GM19239 (cell line): ENCODE data around the gene PRPF31.

Experiments
- DNase-seq: peaks from one replicate; pipeline ENCODE4 v3.0.0; 2011; ENCODE audit warnings: low spot score; ENCODE audit not compliant: insufficient read length
- FAIRE-seq: peaks from 2 replicates; lab custom pipeline; 2011; peaks lifted over from hg19 to GRCh38; lab: Jason Lieb, UNC

PRPF31 gene

DNA sequence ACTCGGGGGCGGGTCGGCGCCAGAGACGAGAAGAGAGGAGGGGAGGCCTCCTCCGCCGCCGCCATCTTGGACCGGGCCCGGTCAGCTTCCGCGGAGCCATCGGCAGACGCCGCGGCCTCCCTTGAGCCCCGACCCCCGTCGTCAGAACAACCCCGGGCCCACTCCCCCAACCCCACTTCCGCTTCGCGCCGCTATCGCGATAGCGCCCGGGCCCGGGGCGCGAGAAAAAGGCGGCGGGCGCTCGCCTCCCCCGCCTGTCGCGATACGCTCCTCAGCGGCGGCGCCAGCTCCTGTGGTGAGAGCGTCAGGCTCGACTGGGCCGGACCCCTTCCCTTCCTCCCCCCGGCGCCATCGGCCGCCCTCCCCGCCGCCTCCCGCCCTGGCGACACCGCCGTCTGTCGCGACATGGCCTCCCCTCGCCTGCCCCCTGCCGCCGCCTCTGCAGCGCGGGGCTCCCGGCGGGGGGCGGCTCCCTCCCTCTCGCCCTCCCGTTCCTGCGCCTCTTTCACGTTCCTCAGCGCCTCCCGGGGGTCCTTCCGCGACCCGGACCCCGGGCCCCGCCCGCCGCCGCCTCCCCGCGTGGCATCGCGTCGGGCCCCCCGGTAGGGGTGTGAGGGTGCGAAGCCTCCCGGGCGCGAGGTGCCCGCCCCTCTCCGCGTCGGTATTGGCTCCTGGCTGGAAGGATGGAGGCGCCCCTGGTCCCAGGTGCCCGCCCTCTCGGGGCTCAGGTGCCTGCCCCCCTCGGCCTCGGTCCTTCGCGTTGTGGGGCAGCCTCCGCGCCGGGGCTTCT lies 22.3 kb downstream of the PRPF31 start, which contains the start of gene CNOT3:
CNOT3 (plus strand) TSS at position 64 of the 790 bp plus-strand sequence. CDS start 5,217 bp downstream, outside the sequence.
- no peak for FAIRE-seq
- no peak for DNase-seq

DNA sequence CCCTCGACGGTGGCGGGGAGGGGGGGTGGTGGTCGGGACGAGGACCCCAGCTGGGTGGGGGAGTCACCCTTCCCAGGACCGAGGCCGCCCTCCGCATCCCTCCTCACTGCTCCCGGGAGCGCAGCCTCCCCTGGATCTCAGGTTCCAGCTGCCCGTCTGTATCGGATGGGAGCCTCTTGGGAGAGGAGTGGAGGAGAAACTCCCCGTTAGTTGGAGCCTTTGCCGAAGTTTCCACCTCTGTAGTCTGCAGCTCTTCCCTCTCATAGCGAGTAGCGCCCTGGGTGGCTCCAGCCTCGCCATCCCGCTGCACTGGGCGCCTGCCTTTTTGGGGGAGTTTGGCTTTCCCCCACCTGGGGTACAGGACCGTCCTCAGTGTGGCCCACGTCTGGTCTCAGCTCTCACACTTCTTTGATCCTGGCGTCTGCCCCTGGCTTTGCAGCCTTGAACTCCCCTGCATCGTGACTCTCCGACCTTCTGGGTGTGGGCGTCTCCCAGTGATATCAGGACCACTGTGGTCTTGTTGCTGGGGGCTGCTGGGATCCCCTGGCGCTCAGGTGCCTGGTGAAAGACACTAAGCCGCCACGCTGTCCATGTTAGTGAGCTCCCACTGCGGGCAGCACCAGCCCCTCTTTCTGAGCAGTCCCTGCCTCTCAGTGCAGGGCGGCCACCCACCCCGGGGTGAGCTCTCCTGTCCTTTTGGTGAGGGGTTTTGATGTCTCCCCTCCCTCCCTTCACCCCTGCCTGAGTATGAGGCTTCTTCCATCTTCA lies 23.1 kb downstream of the PRPF31 start:
- no peak for DNase-seq
- FAIRE-seq: no peak

DNA sequence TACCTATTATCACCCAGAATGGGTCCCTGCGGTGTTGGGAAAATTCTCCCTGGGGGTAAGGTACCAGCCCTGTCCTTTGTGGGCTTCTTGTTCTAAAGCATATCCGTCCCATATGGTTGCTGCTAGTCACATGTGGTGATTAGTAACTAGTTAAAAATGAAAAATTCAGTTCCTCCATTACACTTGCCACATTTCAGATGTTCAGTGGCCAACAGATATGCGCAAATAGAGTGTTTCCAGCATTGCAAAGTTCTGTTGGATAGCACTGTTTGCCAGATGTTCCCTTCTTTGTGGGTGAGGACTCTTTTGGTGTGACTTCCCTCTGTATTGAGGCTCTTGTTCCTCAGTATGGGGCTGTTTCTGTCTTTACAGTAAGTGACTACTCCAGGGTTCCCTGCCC lies 25.8 kb downstream of the PRPF31 start:
- FAIRE-seq (no peak), DNase-seq (no peak)

DNA sequence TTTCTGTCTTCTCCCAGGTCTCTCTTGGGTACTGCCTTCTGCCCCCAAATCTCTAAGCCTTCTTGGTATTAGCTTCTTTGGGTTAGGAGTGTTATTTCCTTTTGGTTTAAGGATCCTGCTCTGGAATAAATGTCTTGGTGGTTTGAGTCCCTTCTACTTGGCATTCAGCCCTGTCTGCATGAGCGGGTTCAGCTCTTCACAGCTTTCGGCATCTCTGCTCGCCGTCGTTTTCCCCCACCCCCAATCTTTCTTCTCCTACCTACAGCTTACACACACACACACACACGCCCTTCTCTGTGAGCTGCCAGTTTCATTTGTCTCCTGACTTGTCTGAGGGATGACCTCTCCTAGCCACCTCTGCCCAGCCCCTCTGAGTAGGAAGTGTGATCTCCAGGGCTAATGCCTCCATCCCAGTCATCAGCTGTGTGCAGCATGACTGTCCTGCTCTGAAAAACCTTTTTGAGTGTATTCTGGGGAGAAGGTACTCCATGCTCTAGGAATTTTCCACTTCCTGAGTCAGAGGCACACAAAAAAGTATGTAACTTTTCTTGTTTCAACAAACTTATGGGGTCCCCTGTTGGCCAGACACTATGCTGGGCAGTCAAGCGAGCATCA lies 26.7 kb downstream of the PRPF31 start:
- FAIRE-seq (no peak), DNase-seq (no peak)

DNA sequence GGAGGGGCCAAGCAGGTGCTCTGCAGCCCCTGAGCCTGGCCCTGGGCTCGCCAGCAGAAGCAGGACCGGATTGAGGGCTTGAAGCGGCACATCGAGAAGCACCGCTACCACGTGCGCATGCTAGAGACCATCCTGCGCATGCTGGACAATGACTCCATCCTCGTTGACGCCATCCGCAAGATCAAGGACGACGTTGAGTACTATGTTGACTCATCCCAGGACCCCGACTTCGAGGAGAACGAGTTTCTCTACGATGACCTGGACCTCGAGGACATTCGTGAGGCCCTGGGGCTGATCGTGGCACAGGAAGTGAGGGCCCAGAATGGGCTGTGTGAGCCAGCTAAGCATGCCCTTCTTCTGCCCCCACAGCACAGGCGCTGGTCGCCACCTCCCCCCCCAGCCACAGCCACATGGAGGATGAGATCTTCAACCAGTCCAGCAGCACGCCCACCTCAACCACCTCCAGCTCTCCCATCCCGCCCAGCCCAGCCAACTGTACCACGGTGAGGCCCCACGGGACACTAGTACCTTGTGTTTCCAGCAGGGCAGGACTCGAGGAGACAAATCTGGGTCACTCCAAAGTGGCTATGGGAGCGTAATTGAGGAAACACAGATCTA lies 30.1 kb downstream of the PRPF31 start:
- DNase-seq (no peak), FAIRE-seq (no peak)

DNA sequence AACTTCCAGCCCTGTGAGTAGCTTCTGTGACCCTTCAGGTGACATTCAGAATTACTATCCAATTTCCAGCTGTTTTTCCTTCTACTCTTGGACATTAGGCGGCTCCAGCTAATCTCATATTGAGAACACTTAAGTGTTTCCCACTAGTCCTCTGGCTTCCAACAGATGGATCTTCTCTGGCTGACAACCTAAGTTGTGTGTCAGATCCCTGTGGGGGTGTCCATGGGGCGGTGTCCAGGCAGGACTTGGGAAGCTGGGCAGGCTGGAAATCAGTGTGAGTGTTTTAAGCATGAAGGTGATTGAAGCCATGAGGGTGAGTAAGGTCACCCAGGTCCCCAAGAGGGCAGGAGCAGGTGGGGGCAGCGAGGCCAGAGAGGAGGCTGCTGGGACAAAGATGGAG lies 32.1 kb downstream of the PRPF31 start:
- no peak for FAIRE-seq
- DNase-seq: no peak

DNA sequence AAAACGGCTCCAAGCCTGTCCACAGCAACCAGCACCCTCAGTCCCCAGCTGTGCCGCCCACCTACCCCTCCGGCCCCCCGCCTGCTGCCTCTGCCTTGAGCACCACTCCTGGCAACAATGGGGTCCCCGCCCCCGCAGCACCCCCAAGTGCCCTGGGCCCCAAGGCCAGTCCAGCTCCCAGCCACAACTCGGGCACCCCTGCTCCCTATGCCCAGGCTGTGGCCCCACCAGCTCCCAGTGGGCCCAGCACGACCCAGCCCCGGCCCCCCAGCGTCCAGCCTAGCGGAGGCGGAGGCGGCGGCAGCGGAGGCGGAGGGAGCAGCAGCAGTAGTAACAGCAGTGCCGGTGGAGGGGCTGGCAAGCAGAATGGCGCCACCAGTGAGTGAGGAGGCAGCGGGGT lies 32.6 kb downstream of the PRPF31 start:
- FAIRE-seq (no peak), DNase-seq (no peak)

DNA sequence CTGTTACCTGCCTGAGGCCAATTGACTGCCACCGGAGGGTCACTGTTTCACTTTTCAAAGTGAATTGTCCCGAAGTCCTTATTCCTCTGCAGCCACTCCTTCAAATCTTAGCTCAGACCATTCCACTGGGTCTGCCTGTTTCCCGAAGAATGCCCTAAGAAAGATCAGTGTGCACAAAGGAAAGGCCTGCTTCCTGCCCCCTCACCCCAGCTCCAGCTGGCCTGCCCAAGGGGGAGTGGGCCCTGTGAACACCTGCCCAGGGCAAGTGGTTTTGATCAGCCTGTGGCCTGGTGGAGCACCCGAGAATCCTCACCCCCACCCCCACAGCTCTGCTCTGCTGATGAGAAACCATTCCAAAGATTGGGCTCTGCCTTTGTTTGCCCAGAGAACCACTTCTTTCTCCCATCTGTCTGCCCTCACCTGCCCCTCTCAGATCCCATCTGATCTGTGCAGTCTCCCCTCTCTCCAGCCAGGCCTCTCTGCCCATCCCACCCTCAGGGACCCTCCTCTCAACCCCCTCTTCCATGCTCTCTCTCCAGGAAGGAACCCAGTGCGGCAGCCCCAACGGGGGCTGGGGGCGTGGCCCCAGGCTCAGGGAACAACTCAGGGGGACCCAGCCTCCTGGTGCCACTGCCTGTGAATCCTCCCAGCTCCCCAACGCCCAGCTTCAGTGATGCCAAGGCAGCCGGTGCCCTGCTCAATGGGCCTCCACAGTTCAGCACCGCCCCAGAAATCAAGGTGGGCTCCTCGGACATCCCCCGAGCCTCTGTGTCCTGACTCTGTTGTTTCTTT lies 33.7 kb downstream of the PRPF31 start:
- DNase-seq (no peak), FAIRE-seq (no peak)

DNA sequence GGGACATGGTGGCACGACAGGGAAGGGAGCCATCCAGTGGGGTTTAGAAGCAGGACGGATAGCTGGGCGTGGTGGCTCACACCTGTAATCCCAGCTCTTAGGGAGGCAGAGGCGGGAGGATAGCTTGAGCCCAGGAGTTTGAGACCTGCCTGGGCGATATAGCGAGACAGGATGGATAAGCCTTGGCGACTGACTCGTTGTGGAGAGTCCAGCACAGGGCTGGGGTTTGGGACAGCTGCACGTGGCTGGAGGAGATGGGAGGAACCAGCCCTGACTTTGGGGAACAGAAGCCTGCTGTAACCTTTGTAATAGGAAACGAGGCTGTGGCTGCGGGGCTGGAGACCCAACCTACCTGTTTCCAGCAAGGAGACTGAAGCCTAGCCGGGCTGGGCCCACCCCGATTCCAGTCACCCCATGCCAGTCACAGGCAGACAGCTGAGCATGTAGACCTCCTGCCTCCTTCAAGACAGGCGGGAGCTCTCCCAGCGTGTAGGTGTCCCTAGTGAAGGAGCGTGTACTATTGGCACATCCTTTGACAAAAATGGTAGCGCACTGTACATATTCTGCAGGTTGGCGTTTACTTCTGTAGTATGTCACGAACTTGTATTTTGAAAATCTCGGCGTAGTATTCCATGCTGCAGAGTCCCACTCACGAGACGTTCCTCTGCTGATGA lies 35.9 kb downstream of the PRPF31 start:
- DNase-seq (no peak), FAIRE-seq (no peak)

DNA sequence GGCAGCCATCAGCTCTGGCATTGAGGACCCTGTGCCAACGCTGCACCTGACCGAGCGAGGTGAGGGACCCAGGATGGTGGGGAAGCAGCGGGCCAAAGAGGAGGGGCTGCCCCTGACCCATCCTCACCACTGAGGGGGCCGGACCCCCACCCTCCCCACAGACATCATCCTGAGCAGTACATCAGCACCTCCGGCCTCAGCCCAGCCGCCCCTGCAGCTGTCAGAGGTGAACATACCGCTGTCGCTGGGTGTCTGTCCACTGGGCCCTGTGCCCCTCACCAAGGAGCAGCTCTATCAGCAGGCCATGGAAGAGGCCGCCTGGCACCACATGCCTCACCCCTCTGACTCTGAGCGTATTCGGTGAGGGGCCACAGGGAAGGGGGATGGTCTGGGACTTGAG lies 36.7 kb downstream of the PRPF31 start:
- FAIRE-seq (no peak), DNase-seq (no peak)

DNA sequence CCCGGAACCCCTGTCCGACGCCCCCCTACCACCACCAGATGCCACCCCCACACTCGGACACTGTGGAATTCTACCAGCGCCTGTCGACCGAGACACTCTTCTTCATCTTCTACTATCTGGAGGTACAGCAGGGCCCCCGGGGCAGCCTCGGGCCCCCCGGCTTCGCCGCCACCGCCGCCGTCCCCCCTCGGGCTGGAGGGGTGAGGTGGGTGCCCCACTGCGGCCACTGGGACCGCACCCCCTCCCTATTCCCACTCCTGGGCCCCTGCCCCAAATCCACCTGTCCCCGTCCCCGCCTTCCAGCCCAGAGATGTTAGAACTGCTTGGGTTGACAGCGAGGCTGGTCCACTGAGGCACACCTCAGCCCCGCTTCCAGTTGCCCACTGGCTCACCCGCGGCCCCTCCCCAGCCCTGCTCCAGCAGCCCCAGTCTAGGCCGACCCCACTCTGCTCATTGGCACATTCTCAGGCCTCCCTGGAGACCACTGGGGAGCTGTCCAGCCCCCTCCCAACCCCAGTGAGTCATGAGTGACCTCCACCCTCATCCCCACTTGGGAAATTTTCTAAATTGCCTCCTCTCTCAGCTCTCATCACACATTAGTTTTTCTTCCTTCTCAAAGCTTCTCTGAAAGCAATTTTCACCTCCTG lies 37.4 kb downstream of the PRPF31 start:
- no peak for FAIRE-seq
- DNase-seq: no peak

DNA sequence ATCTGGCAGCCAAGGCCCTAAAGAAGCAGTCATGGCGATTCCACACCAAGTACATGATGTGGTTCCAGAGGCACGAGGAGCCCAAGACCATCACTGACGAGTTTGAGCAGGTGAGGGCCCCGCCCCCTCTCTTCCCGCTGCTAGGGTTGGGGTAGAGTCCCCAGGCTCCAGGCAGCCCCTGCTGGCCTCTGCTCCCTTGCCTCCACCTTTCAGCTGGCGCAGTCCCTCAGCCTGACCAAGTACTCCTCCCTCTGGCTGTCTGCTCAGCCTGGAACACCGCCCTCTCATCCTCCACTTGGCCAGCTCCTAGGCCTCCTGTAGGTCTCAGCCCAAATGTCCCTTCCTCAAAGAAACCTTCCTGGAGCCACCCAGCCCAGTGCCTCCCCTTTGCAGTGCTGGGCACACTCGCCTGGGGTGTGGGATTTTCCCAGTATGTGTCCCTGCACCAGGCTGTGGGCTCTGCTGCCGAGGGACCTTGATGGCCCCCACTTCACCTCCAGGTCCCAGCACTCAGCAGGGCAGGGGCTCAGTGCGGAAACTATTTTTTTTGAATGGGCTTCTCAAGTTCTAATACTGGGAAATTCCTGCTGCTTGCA lies 38.3 kb downstream of the PRPF31 start:
- FAIRE-seq (no peak), DNase-seq (no peak)

DNA sequence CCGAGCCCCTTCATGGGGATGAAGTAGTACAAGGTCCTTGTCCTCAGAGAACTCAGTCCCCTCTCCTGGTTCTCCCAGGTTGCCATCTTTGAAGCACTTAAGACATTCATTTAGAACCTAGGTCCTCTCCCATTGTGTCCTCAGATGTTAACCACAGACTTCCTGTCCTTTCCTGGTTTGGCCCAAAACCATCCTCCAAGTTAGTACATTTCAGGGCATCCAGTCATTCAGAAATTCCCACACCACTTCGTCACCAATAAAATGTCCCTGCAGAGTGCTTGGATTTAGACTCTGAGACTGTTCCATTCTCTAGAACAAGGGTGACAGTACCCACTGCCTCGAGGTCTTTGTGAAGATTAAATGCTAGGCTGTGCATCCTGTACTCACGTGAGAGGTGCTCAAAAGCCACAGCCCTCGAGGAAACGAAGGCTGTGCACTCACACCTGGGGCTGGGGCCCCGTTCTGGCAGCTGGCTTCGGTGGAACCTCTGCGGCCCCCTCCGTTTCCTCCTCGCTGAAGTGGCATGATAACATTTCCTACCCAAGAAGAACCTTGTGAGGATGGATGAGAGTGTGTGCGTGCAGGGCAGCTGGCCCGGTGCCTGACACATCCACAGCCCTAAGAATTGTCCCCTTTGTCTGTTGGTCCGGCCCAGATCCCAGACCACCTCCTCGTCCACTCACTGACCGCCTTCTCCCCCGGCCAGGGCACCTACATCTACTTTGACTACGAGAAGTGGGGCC lies 39.2 kb downstream of the PRPF31 start:
- FAIRE-seq: no peak
- no peak for DNase-seq

DNA sequence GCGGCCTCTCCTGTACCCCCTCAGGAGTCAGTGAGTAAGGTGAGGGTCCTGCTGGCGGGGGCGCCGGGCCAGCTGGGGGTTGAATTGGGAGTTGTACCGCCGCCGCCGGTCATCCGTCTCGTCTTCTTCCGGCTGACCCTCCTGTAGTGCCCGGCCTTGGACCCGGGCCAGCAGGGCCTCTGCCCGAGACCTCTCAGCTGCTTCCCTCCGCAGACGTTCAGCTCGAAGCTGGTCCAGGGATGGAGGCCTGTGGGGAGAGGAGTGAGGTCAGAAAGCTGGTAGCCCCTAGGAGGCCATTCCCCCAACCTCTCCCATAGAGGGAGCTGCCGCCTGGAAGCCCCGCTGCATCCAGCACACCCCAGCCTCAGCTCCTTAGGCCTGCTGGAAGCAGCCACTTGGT lies 40.1 kb downstream of the PRPF31 start:
- no peak for DNase-seq
- FAIRE-seq: no peak

DNA sequence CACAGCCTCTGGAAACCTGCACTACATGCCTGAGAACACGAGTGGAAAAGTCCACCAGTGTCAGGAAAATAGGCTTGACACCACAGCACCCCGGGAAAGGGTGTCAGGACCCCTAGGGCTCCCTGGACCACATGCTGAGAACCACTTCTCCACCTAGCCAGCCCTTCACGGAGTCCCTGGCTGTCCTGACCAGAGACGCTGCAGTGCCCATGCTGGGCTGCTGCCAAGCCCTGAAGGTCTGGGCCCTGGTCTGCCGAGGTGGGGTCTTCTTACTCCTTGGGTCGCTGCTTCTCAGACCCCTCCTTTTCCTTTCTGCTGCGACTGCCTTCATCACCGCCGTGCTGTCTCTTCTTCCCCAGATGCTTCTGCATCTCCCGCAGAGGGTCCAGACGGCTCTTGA lies 40.9 kb downstream of the PRPF31 start:
- FAIRE-seq (no peak), DNase-seq (no peak)

DNA sequence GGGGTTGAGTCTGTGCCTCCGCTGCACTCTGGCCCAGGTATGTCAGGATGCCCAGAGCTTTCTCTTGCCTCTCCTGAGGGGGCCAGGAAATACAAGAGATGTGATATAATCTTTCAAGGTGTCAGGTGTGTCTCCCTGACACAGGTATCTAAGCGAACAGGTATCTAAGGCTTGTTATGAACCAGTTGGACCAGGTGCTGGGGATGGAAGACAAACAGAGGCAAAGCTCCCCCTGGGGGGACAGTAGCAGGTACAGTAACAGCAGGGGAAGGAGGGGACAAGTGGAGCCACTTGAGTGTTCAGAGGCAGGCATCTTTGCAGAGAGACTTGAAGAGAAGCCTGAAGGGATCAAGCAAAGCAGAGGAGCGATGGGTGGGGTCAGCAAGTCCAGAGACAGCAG lies 41.4 kb downstream of the PRPF31 start:
- FAIRE-seq (no peak), DNase-seq (no peak)

DNA sequence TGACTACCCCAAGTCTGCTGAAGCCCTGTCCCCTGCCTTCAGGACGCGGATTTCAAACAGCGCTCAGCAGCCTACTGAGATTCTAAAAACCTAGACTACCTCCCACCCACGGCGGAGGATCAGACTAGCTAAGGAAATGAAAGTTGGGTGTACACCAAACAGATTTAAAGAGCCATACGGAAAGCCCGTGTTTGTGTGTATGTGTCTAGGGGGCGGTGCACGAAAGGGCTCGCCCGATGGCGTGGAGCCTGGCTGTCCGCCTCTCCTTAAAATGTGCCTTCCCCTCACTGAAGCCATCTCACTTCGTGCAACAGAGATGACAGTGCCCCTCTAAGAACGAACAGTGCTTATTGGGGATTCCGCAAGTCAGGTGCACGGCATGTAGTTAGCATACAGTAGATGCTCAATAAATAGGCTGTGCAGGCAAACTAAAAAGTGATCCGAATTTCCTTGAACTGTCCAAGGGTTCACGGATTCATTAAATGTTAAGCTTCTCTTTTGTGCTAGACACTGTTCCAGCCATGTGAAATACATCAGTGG lies 43.3 kb downstream of the PRPF31 start:
- no peak for FAIRE-seq
- no peak for DNase-seq
